ENCODE measurements around the gene TTF2.

TTF2 gene

GRCh38 chr1:117017062-117017461 is 43.1 kb upstream of the TTF2 start:
- Histone ChIP-seq H3K36me3 (ENCODE audit: control insufficient read depth, insufficient read depth, low read length) (no peaks in the 10 kb centered on the region), H3K4me3 (replicated peaks; ENCODE audit: low read depth, low read length) (no peak overlapping the region), H3K27me3 (replicated peaks; ENCODE audit: control insufficient read depth, insufficient read depth, low read length) (no peaks in the 10 kb centered on the region)
- TF ChIP-seq CTCF (IDR thresholded peaks at IDR 0.05; ENCODE audit: insufficient read depth, low read length, poor library complexity, severe bottlenecking) = no peak
- no peak for DNase-seq (ENCODE audit: extremely low read depth, insufficient read length)

- no peaks in the 10 kb centered on the region for H3K27me3 ChIP-seq (replicated peaks; ENCODE audit: control insufficient read depth, insufficient read depth, low read length)
- no peak overlapping the region for H3K4me3 ChIP-seq (replicated peaks; ENCODE audit: low read depth, low read length)
- no peak for DNase-seq (ENCODE audit: extremely low read depth, insufficient read length)
- H3K36me3 ChIP-seq (ENCODE audit: control insufficient read depth, insufficient read depth, low read length) = no peaks in the 10 kb centered on the region
- TF ChIP-seq CTCF (IDR thresholded peaks at IDR 0.05; ENCODE audit: insufficient read depth, low read length, poor library complexity, severe bottlenecking) = no peak
Measured at GRCh38 chr1:117017648-117018047, 42.5 kb upstream of the TTF2 start.

GRCh38 chr1:117020526-117021156 is 39.5 kb upstream of the TTF2 start:
- no peak for DNase-seq (ENCODE audit: extremely low read depth, insufficient read length)
- Histone ChIP-seq H3K4me3 (replicated peaks; ENCODE audit: low read depth, low read length) (no peak overlapping the region), H3K36me3 (ENCODE audit: control insufficient read depth, insufficient read depth, low read length) (no peaks in the 10 kb centered on the region), H3K27me3 (replicated peaks; ENCODE audit: control insufficient read depth, insufficient read depth, low read length) (no peaks in the 10 kb centered on the region)
- no peak for TF ChIP-seq CTCF (IDR thresholded peaks at IDR 0.05; ENCODE audit: insufficient read depth, low read length, poor library complexity, severe bottlenecking)

- Histone ChIP-seq H3K27me3 (replicated peaks; ENCODE audit: control insufficient read depth, insufficient read depth, low read length) (no peaks in the 10 kb centered on the region), H3K36me3 (ENCODE audit: control insufficient read depth, insufficient read depth, low read length) (no peaks in the 10 kb centered on the region), H3K4me3 (replicated peaks; ENCODE audit: low read depth, low read length) (no peak overlapping the region)
- DNase-seq (ENCODE audit: extremely low read depth, insufficient read length) = no peak
- TF ChIP-seq CTCF (IDR thresholded peaks at IDR 0.05; ENCODE audit: insufficient read depth, low read length, poor library complexity, severe bottlenecking) = no peak
Measured at GRCh38 chr1:117022114-117022513, 38.0 kb upstream of the TTF2 start.

GRCh38 chr1:117025568-117025967 is 34.6 kb upstream of the TTF2 start:
- no peak for TF ChIP-seq CTCF (IDR thresholded peaks at IDR 0.05; ENCODE audit: insufficient read depth, low read length, poor library complexity, severe bottlenecking)
- no peak overlapping the region for H3K4me3 ChIP-seq (replicated peaks; ENCODE audit: low read depth, low read length)

GRCh38 chr1:117026361-117026760 is 33.8 kb upstream of the TTF2 start:
- no peak overlapping the region for H3K4me3 ChIP-seq (replicated peaks; ENCODE audit: low read depth, low read length)
- H3K36me3 ChIP-seq (ENCODE audit: control insufficient read depth, insufficient read depth, low read length) = no peaks in the 10 kb centered on the region
- TF ChIP-seq CTCF (IDR thresholded peaks at IDR 0.05; ENCODE audit: insufficient read depth, low read length, poor library complexity, severe bottlenecking) = no peak
- no peak for DNase-seq (ENCODE audit: extremely low read depth, insufficient read length)
- H3K27me3 ChIP-seq (replicated peaks; ENCODE audit: control insufficient read depth, insufficient read depth, low read length) = no peaks in the 10 kb centered on the region

More at GRCh38 chr1:117025568-117025967, 34.6 kb upstream of the TTF2 start:
- DNase-seq (ENCODE audit: extremely low read depth, insufficient read length) = no peak
- H3K27me3 ChIP-seq (replicated peaks; ENCODE audit: control insufficient read depth, insufficient read depth, low read length) = no peaks in the 10 kb centered on the region
- no peaks in the 10 kb centered on the region for H3K36me3 ChIP-seq (ENCODE audit: control insufficient read depth, insufficient read depth, low read length)

Measured in GM06990 (cell line).